OCI-LY3 (cell line): ENCODE data around the gene PARD3B.

Source experiments
- H2AFZ ChIP-seq: fragments of 200-600, 300-600 bp; shearing (Covaris generic); 2 replicates; pipeline ENCODE4 v1.6.0; 2014; ENCODE audit warnings: antibody characterized with exemption, low read depth, low read length
- H3K27ac ChIP-seq: fragments of 200-600, 300-600 bp; sonication (generic); 2 replicates; pipeline ENCODE4 v1.5.1; 2014; ENCODE audit warnings: mild to moderate bottlenecking, low read length, moderate library complexity, mixed read lengths
- H3K27me3 ChIP-seq: fragments of 200-600, 300-600 bp; sonication (generic); 2 replicates; pipeline ENCODE4 v1.6.1; 2014; ENCODE audit warnings: low read depth, low read length, mixed read lengths
- H3K36me3 ChIP-seq: fragments of 200-600, 300-600 bp; sonication (generic); replicated peaks from 2 replicates; pipeline ENCODE3; 2014; ENCODE audit warnings: low read depth, low read length, mixed read lengths
- H3K4me1 ChIP-seq: fragments of 300-600, 200-600 bp; sonication (generic); 2 replicates; pipeline ENCODE4 v1.6.1; 2014; ENCODE audit warnings: low read length, mixed read lengths
- H3K4me2 ChIP-seq: fragments of 200-600, 300-600 bp; sonication (generic); 2 replicates; pipeline ENCODE4 v1.6.1; 2014; ENCODE audit warnings: low read length, mixed read lengths
- H3K4me3 ChIP-seq: fragments of 300-600, 200-600 bp; sonication (generic); 2 replicates; pipeline ENCODE4 v1.5.1; 2014; ENCODE audit warnings: antibody characterized with exemption, mild to moderate bottlenecking, low read length, moderate library complexity
- H3K79me2 ChIP-seq: fragments of 300-600, 200-600 bp; shearing (Covaris generic); 2 replicates; pipeline ENCODE4 v1.6.1; 2014; ENCODE audit warnings: mild to moderate bottlenecking, low read length, mixed read lengths
- H3K9ac ChIP-seq: fragments of 300-600, 200-600 bp; shearing (Covaris generic); 2 replicates; pipeline ENCODE4 v1.6.0; 2014; ENCODE audit warnings: mild to moderate bottlenecking, low read length, moderate library complexity
- H3K9me3 ChIP-seq: fragments of 200-600, 300-600 bp; shearing (Covaris generic); 2 replicates; pipeline ENCODE4 v1.6.1; 2014; ENCODE audit warnings: low read length, mixed read lengths; ENCODE audit not compliant: insufficient read depth
- H4K20me1 ChIP-seq: fragments of 200-600, 300-600 bp; sonication (generic); 2 replicates; pipeline ENCODE4 v1.6.1; 2016; ENCODE audit warnings: low read length, mixed read lengths; ENCODE audit not compliant: insufficient read depth
- CTCF ChIP-seq: fragments of 200-600, 300-600 bp; sonication (generic); IDR thresholded peaks from 2 replicates; pipeline ENCODE4 v1.5.1; 2014; ENCODE audit warnings: antibody characterized with exemption, low read length, low read depth
- EZH2phosphoT487 ChIP-seq: fragments of 200-600 bp; shearing (Covaris generic); IDR thresholded peaks from 2 replicates; pipeline ENCODE4 v1.6.1; 2018; ENCODE audit warnings: antibody characterized with exemption, mixed run types, low read depth

Gene PARD3B

GRCh38 chr2:204885747-204886146 lies 340.5 kb downstream of the PARD3B start:
- Histone ChIP-seq H3K9me3 (no peaks in the 10 kb centered on the region), H2AFZ (no peak overlapping the region), H3K4me3 (no peak overlapping the region), H4K20me1 (no peaks in the 10 kb centered on the region), H3K4me2 (no peak overlapping the region), H3K9ac (no peak overlapping the region), H3K27me3 (no peaks in the 10 kb centered on the region), H3K36me3 (no peaks in the 10 kb centered on the region), H3K79me2 (no peaks in the 10 kb centered on the region), H3K4me1 (no peaks in the 10 kb centered on the region), H3K27ac (no peak overlapping the region)
- TF ChIP-seq CTCF (peak; percentile 38), EZH2phosphoT487 (no peak)

DNA sequence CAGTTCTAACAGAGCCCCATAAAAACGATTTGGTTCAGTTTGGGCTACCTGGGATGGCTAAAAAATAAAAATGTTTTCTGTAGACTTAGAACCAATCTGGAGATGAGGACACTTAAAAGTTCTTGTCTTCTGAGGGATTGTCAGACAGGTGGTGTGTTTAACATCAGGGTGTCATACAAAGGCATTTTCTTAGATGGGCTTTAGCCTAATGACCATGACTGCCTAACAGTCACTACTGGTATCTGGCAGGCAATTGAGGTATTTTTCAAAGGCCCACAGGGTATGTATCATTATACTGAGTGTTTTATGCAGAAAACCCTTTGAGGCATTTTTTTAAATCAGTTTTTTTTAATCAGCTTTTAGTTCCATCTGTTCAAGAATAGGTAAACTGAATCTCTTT lies 341.4 kb downstream of the PARD3B start:
- no peak overlapping the region for H3K4me2 ChIP-seq
- H3K9me3 ChIP-seq, result no peaks in the 10 kb centered on the region
- H3K4me1 ChIP-seq, result no peaks in the 10 kb centered on the region
- H3K9ac ChIP-seq, result no peak overlapping the region
- no peaks in the 10 kb centered on the region for H3K79me2 ChIP-seq
- H3K36me3 ChIP-seq, result no peaks in the 10 kb centered on the region
- H4K20me1 ChIP-seq, result no peaks in the 10 kb centered on the region
- H2AFZ ChIP-seq, result no peak overlapping the region
- TF ChIP-seq CTCF (no peak), EZH2phosphoT487 (no peak)
- no peak overlapping the region for H3K4me3 ChIP-seq
- H3K27me3 ChIP-seq, result no peaks in the 10 kb centered on the region
- no peak overlapping the region for H3K27ac ChIP-seq

DNA sequence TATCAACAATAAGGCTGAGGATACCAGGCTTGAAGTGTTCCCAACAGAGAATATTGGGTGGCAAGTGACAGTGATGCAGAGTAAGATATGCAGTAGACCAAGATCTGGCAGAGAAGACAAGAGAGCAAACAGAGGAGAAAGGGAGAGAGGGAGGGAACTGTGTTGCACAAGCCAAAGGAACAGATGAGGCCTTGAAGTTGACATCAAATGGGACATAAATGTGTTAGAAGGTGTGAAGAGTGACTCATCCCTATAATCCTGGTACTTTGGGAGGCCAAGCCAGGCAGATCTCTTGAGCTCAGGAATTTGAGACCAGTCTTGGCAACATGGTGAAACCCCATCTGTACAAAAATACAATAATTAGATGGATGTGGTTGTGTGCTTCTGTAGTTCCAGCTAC lies 342.9 kb downstream of the PARD3B start:
- H3K36me3 ChIP-seq, result no peaks in the 10 kb centered on the region
- H3K27ac ChIP-seq, result no peak overlapping the region
- no peaks in the 10 kb centered on the region for H3K9me3 ChIP-seq
- no peaks in the 10 kb centered on the region for H4K20me1 ChIP-seq
- no peak for TF ChIP-seq CTCF
- no peak for TF ChIP-seq EZH2phosphoT487
- H3K4me3 ChIP-seq, result no peak overlapping the region
- H3K9ac ChIP-seq, result no peak overlapping the region
- no peaks in the 10 kb centered on the region for H3K79me2 ChIP-seq
- no peak overlapping the region for H3K4me2 ChIP-seq
- H2AFZ ChIP-seq, result no peak overlapping the region
- no peaks in the 10 kb centered on the region for H3K27me3 ChIP-seq
- H3K4me1 ChIP-seq, result no peaks in the 10 kb centered on the region

- Histone ChIP-seq H3K4me2 (no peak overlapping the region), H3K36me3 (no peaks in the 10 kb centered on the region), H2AFZ (no peak overlapping the region), H3K79me2 (no peaks in the 10 kb centered on the region), H4K20me1 (no peaks in the 10 kb centered on the region), H3K9me3 (no peaks in the 10 kb centered on the region), H3K27me3 (no peaks in the 10 kb centered on the region), H3K4me1 (no peaks in the 10 kb centered on the region), H3K9ac (no peak overlapping the region), H3K4me3 (no peak overlapping the region), H3K27ac (no peak overlapping the region)
- TF ChIP-seq EZH2phosphoT487 (no peak), CTCF (no peak)
These were observed 345.4 kb downstream of the PARD3B start for GRCh38 chr2:204890680-204891079.
